Measurements from ENCODE around the gene CGREF1. TPM values are rescaled to one million over a fixed set of nuclear protein-coding genes. Genes with fewer than 3 reads are reported as not detected.

CGREF1 gene
- total and polyA plus RNA-seq, 11 donors = 0.24 to 2.7 (median 0.92) TPM; not detected in 1

- no peaks in the 10 kb centered on the region for H3K9me3 ChIP-seq
- no peaks in the 10 kb centered on the region for H3K27me3 ChIP-seq
- no peak for DNase-seq
- WGBS, 4 donors = 92 to 96% (median 95%) methylated on average over 3 of the region's 3 CpGs
- ATAC-seq = no peak
- intact Hi-C loops (cut with DNase I) = no loop called here
- no peak overlapping the region for H3K27ac ChIP-seq
- peaks cover 0 to 10% (median 0%) of the 10 kb centered on the region in 12 donors for H3K4me1 ChIP-seq
- H3K36me3 ChIP-seq = peaks cover 0 to 69% (median 60%) of the 10 kb centered on the region in 9 donors
- H3K4me3 ChIP-seq = no peak overlapping the region
- TF ChIP-seq POLR2A (IDR thresholded peaks at IDR 0.05) = no peak
- no peak for TF ChIP-seq CTCF (IDR thresholded peaks at IDR 0.05)
These were observed 58.6 kb downstream of the CGREF1 start for GRCh38 chr2:27060323-27060722.

- WGBS, 4 donors = 67 to 76% (median 73%) methylated on average over 14 to 15 of the region's 15 CpGs
- Histone ChIP-seq H3K27ac (no peak overlapping the region), H3K4me3 (no peak overlapping the region), H3K4me1 (peaks cover 0 to 10% (median 0%) of the 10 kb centered on the region in 12 donors), H3K36me3 (peaks cover 0 to 72% (median 63%) of the 10 kb centered on the region in 9 donors), H3K27me3 (no peaks in the 10 kb centered on the region), H3K9me3 (no peaks in the 10 kb centered on the region)
- ATAC-seq = peak in 2 of 4 donors; percentile 29 to 67
- DNase-seq = peak in 1 of 5 donors; percentile 57
- intact Hi-C loops (cut with DNase I) = no loop called here
- TF ChIP-seq POLR2A (IDR thresholded peaks at IDR 0.05) (no peak), CTCF (IDR thresholded peaks at IDR 0.05) (no peak)
These were observed 59.6 kb downstream of the CGREF1 start for GRCh38 chr2:27059141-27059820.

DNA sequence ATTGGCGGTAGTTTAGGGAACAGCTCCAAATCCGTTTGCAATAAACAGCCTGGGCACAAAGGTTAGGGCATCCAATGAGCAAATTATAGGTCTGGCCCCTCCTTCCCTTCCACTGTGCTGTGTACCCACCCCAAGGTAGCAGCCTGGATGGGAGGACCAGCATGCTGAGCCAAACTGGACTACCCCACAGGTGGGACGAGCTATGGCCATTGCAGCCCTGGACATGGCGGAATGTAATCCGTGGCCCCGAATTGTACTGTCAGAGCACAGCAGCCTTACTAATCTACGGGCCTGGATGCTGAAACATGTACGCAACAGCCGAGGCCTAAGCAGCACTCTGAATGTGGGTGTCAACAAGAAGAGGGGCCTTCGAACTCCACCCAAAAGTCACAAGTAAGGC, 60.7 kb downstream of the CGREF1 start:
- 92 to 95% (median 92%) methylated on average over 7 to 10 of the region's 10 CpGs for WGBS, 4 donors
- intact Hi-C loops (cut with DNase I) = no loop called here
- H3K4me3 ChIP-seq = no peak overlapping the region
- peaks cover 0 to 83% (median 67%) of the 10 kb centered on the region in 9 donors for H3K36me3 ChIP-seq
- peak in 1 of 5 donors; percentile 25 for DNase-seq
- H3K9me3 ChIP-seq = no peaks in the 10 kb centered on the region
- H3K4me1 ChIP-seq = peaks cover 0 to 8% (median 0%) of the 10 kb centered on the region in 12 donors
- H3K27me3 ChIP-seq = no peaks in the 10 kb centered on the region
- no peak overlapping the region for H3K27ac ChIP-seq
- no peak for ATAC-seq
- TF ChIP-seq CTCF (IDR thresholded peaks at IDR 0.05) = no peak

DNA sequence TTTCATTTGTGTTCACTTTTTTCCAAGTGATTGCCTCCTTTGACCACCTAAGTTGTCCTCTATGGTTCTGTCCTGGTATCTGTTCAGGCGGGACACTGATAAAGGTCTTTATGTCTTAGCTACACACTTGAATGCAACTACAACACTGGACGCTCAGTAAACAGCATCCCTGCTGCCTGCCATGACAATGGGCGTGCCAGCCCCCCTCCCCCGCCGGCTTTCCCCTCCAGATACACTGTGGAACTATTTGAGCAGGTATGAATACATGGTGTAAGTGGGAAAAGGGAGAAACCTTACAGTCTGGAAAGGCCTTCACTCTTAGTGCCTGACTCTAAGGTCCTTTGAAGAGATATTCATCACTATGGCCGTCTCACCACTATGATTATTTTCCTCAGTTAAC, 61.7 kb downstream of the CGREF1 start:
- Histone ChIP-seq H3K36me3 (peaks cover 0 to 76% (median 68%) of the 10 kb centered on the region in 9 donors), H3K27me3 (no peaks in the 10 kb centered on the region), H3K27ac (no peak overlapping the region), H3K4me1 (peaks cover 0 to 8% (median 3%) of the 10 kb centered on the region in 12 donors), H3K9me3 (no peaks in the 10 kb centered on the region), H3K4me3 (no peak overlapping the region)
- DNase-seq (peak in 1 of 5 donors; percentile 14), ATAC-seq (no peak)
- WGBS, 4 donors = 90 to 94% (median 92%) methylated on average over 6 of the region's 6 CpGs
- no peak for TF ChIP-seq POLR2A (IDR thresholded peaks at IDR 0.05)
- no peak for TF ChIP-seq CTCF (IDR thresholded peaks at IDR 0.05)
- intact Hi-C loops (cut with DNase I) = no loop called here

Measured in heart left ventricle (tissue), 16 donors.